GM13977 (cell line): Measurements from ENCODE around the gene CD86.

ENCODE experiments used
- DNase-seq: peaks from one replicate; pipeline ENCODE4 v3.0.0; 2012; ENCODE audit warnings: low spot score
- in situ Hi-C: fragments of 300-500 bp; cut with MboI; formaldehyde crosslinking; loops from one replicate; pipeline ENCODE4 v1.12.0; 2022; ENCODE audit warnings: low sequenced_read_pairs, low pct_unique_long_range_greater_than_20kb, mixed read lengths, inconsistent platforms; ENCODE audit not compliant: unreplicated experiment
- TF ChIP-seq, protein P1 (sequence below): IDR thresholded peaks from 2 replicates; pipeline ENCODE4 v1.5.1; 2012; ENCODE audit warnings: mild to moderate bottlenecking, control low read depth; ENCODE audit not compliant: insufficient read depth; ENCODE audit errors: extremely low read depth, missing control alignments

The CD86 gene

GRCh38 chr3:122100591-122101463, 45.7 kb downstream of the CD86 start:
- TF ChIP-seq, protein P1, sequence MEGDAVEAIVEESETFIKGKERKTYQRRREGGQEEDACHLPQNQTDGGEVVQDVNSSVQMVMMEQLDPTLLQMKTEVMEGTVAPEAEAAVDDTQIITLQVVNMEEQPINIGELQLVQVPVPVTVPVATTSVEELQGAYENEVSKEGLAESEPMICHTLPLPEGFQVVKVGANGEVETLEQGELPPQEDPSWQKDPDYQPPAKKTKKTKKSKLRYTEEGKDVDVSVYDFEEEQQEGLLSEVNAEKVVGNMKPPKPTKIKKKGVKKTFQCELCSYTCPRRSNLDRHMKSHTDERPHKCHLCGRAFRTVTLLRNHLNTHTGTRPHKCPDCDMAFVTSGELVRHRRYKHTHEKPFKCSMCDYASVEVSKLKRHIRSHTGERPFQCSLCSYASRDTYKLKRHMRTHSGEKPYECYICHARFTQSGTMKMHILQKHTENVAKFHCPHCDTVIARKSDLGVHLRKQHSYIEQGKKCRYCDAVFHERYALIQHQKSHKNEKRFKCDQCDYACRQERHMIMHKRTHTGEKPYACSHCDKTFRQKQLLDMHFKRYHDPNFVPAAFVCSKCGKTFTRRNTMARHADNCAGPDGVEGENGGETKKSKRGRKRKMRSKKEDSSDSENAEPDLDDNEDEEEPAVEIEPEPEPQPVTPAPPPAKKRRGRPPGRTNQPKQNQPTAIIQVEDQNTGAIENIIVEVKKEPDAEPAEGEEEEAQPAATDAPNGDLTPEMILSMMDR, result no peak
- in situ Hi-C loops, result loop anchor here (10.0 kb wide), 1 partner anchor 154 kb away; no protein-coding TSS in a partner anchor

DNA sequence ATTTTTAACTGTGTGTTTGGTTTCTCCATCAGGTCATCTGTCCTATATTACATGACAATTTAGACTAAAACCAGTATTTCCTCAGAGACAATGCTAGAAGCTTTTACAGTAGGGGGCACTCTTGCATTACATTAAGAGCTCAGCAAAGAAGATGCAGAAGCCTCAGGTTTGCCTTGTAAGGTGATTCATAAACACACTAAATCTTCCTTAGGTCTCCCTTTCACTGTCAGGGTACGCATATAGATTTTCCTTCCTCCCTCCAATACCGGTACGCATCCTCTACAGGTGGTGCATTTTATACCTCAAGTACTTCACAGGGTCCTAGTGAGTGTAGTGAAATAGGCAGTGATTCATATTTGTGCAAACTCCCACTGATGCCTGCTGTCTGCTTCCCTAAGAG, 46.5 kb downstream of the CD86 start:
- in situ Hi-C loops, result loop anchor here (10.0 kb wide), 1 partner anchor 153 kb away; no protein-coding TSS in a partner anchor
- TF ChIP-seq, protein P1, result peak; percentile 71

More at GRCh38 chr3:122100591-122101463, 45.7 kb downstream of the CD86 start:
- peak; percentile 35 for DNase-seq

GRCh38 chr3:122102191-122102935, 47.2 kb downstream of the CD86 start:
- TF ChIP-seq, protein P1, result no peak
- DNase-seq, result peak; percentile 12
- in situ Hi-C loops, result loop anchor here (10.0 kb wide), 1 partner anchor 152 kb away; no protein-coding TSS in a partner anchor

More for the DNA sequence above, 46.5 kb downstream of the CD86 start:
- peak; percentile 28 for DNase-seq

GRCh38 chr3:122103821-122104514, 48.8 kb downstream of the CD86 start:
- in situ Hi-C loops, result loop anchor here (10.0 kb wide), 1 partner anchor 151 kb away; no protein-coding TSS in a partner anchor
- TF ChIP-seq, protein P1, result no peak
- no peak for DNase-seq

DNA sequence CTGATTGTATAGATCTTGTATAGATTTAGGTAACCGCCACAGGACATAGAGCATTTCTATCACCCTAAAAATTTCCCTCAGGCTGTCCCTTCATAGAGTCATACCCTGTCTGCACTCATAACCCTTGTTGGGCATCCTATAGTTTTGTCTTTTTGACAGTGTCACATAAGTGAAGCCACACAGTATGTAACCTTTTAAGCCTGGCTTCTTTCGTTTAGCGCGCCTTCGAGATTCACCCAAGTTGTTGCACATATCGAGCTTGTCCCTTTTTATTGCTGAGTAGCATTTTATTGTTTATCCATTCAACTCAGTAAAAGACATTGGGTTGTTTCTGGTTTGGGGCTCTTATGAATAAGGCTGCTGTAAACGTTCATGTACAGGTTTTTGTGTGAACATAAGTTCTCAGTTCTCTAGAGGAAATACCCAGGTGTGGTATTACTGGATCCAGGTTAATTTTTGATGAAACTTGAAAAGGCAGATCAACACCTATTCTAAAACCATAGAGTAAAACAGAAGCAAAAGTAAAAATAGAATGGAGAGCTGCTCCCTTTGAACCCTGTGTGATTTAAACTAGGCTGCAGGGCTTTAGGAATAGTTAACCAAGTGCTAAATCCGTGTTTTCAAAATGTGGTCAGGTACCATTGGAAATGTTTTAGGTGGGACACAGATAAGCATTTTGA, 49.5 kb downstream of the CD86 start:
- in situ Hi-C loops, result loop anchor here (10.0 kb wide), 1 partner anchor 150 kb away; no protein-coding TSS in a partner anchor
- DNase-seq, result no peak
- TF ChIP-seq, protein P1, result no peak
